Measurements from ENCODE around the gene RNF2.

GRCh38 chr1:185069202-185069772 lies 23.9 kb downstream of the RNF2 start:
- TF ChIP-seq POLR2A (IDR thresholded peaks at IDR 0.05; ENCODE audit: low read length): no peak
- TF ChIP-seq GATA1 (IDR thresholded peaks at IDR 0.05; ENCODE audit: low read depth, low read length): no peak

All from erythroblast (primary cell).